Osteoblast (primary cell): Measurements from ENCODE around the gene RNF26. TPM values are rescaled to one million over a fixed set of nuclear protein-coding genes. Genes with fewer than 3 reads are reported as not detected.
A peak's percentile ranks its signal among the peaks of the same experiment; 100 is the strongest.

Source experiments
- DNase-seq: peaks from one replicate; pipeline ENCODE4 v3.0.0; 2011; ENCODE audit warnings: low spot score, mixed read lengths; ENCODE audit not compliant: insufficient read length; ENCODE audit errors: missing footprints
- H2AFZ ChIP-seq: 2 replicates; pipeline ENCODE4 v1.6.0; 2011; ENCODE audit warnings: mild to moderate bottlenecking, low read length
- H3K27ac ChIP-seq: 2 replicates; pipeline ENCODE4 v1.5.1; 2011; ENCODE audit warnings: mild to moderate bottlenecking, low read depth, low read length, moderate library complexity
- H3K27me3 ChIP-seq: 2 replicates; pipeline ENCODE4 v1.6.0; 2012; ENCODE audit warnings: mild to moderate bottlenecking, control low read depth, inconsistent platforms, low read length, moderate library complexity; ENCODE audit not compliant: insufficient read depth
- H3K36me3 ChIP-seq: 2 replicates; pipeline ENCODE4 v1.5.1; 2011; ENCODE audit warnings: mild to moderate bottlenecking, low read length, control low read depth, moderate library complexity; ENCODE audit not compliant: insufficient read depth
- H3K4me1 ChIP-seq: 2 replicates; pipeline ENCODE4 v1.5.1; 2011; ENCODE audit warnings: mild to moderate bottlenecking, low read length, control low read depth, moderate library complexity; ENCODE audit not compliant: insufficient read depth
- H3K4me2 ChIP-seq: 2 replicates; pipeline ENCODE4 v1.6.0; 2011; ENCODE audit warnings: mild to moderate bottlenecking, low read length; ENCODE audit not compliant: insufficient read depth
- H3K4me3 ChIP-seq: fragments of 200-600 bp; sonication (generic); 3 replicates; pipeline ENCODE4 v1.5.1; 2012; ENCODE audit warnings: mild to moderate bottlenecking, low read length, inconsistent platforms; ENCODE audit not compliant: insufficient read depth
- H3K79me2 ChIP-seq: 2 replicates; pipeline ENCODE4 v1.6.0; 2012; ENCODE audit warnings: mild to moderate bottlenecking, low read length, control low read depth, inconsistent platforms; ENCODE audit not compliant: insufficient read depth
- H3K9me3 ChIP-seq: 2 replicates; pipeline ENCODE4 v1.5.1; 2011; ENCODE audit warnings: low read depth, low read length, control low read depth
- H4K20me1 ChIP-seq: 2 replicates; pipeline ENCODE4 v1.6.0; 2012; ENCODE audit warnings: mild to moderate bottlenecking, low read length, control low read depth; ENCODE audit not compliant: insufficient read depth
- CTCF ChIP-seq: IDR thresholded peaks from 2 replicates; pipeline ENCODE4 v1.5.1; 2011; ENCODE audit warnings: mild to moderate bottlenecking, low read depth, low read length, moderate library complexity; ENCODE audit errors: extremely low read depth
- total RNA-seq: library from RNA; depleted of rRNA; stranded (reverse); fragments of >200 nt; gene quantifications from 2 replicates; pipeline ENCODE4 v1.2.3, GENCODE V29; 2012

The RNF26 gene
- total RNA-seq, 1 donor: 4.0 TPM

DNA sequence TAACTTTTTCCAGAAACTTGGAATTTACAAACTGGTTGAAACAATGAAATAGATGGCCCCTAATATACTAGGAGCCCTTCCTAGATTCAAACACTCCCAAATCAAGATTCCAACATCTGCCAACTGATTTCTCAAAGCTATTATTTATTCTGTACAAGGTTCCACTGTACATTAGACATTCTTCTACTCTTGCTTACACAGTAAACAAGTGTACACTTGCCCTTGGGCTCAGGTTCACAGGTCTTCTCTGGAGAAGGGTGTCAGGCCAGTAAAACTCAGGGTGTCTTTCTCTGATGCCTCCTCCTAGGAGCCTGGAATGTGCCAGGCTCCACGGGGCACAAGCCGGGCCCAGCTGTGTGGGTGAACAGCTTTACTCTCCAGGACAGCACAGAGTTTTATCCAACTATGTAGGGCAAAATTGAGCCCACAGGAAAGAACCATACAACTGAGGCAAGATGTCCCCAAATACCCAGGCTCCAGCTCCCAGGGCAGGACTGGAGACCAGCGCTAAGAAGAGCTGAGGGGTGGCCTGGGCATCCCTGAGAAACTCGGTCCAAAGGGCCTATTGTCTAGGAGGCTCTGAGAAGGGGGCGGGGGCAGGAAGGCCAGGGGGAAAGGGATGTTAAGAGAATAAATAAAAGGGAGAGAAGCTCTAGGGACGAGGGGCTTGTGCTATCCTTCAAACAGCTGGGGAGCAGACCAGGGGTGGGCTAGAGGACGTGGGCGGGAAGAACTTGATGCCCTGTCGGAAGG, 20.9 kb downstream of the RNF26 start:
- H3K4me1 ChIP-seq: peaks cover 5% of the 10 kb centered on the region

DNA sequence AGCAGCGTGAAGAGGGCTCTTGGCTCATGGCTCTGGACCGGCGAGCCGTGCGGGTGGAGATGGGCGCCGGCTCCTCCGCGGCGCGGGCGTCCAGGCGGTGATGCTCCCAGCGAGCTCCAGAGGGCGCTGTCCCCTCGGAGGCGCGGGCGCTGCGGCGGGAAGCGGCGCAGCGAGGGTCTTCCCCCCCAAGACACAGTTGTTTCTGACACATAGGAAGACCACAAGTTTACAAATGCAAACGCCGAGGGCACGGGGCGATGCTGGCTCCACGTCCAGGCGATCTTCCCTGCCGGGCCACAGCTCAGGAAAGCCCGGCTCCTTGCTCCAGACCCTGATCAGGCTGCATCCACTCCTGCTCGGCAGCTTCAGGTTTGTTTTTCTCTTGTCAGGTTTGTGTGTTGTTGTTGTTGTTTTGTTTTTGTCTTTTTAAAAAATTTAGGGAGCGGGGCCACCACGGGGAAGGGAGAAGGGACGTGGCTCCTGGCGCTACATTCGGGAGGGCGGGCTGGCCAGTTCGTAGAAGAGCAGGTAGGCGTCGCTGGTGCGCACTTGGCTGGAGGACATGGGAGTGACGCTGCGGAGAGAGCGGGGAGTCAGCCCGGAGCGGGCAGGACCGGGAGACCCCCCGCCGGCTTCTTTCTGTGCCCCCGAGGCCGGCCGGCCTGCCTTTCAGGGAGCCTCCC, 22.2 kb downstream of the RNF26 start:
- no peaks in the 10 kb centered on the region for H3K9me3 ChIP-seq
- H2AFZ ChIP-seq: peak overlapping the region; percentile 96
- no peaks in the 10 kb centered on the region for H3K36me3 ChIP-seq
- peak; percentile 71 for TF ChIP-seq CTCF
- no peaks in the 10 kb centered on the region for H3K79me2 ChIP-seq
- H3K4me1 ChIP-seq: peaks cover 14% of the 10 kb centered on the region
- H3K27ac ChIP-seq: peak overlapping the region; percentile 47
- H3K4me2 ChIP-seq: peak overlapping the region; percentile 99
- H3K27me3 ChIP-seq: peaks cover 7% of the 10 kb centered on the region
- H4K20me1 ChIP-seq: no peaks in the 10 kb centered on the region
- DNase-seq: peak; percentile 99
- peak overlapping the region; percentile 82 for H3K4me3 ChIP-seq

More for the DNA sequence above, 20.9 kb downstream of the RNF26 start:
- Histone ChIP-seq H3K4me3 (no peak overlapping the region), H3K9me3 (no peaks in the 10 kb centered on the region), H3K27me3 (peaks cover 7% of the 10 kb centered on the region), H3K27ac (no peak overlapping the region), H2AFZ (no peak overlapping the region), H3K79me2 (no peaks in the 10 kb centered on the region), H4K20me1 (no peaks in the 10 kb centered on the region), H3K4me2 (no peak overlapping the region), H3K36me3 (no peaks in the 10 kb centered on the region)
- peak; percentile 73 for DNase-seq
- no peak for TF ChIP-seq CTCF

- Histone ChIP-seq H3K4me3 (peak overlapping the region; percentile 82), H3K27me3 (peaks cover under 1% of the 10 kb centered on the region), H3K79me2 (no peaks in the 10 kb centered on the region), H2AFZ (no peak overlapping the region), H3K27ac (no peak overlapping the region), H3K9me3 (no peaks in the 10 kb centered on the region), H3K36me3 (no peaks in the 10 kb centered on the region), H3K4me2 (peak overlapping the region; percentile 99), H4K20me1 (no peaks in the 10 kb centered on the region), H3K4me1 (peaks cover 20% of the 10 kb centered on the region)
- no peak for TF ChIP-seq CTCF
- DNase-seq: no peak
Observed at GRCh38 chr11:119357074-119357473, 22.7 kb downstream of the RNF26 start.
